ENCODE measurements around the gene LDHD. TPM values are rescaled to one million over a fixed set of nuclear protein-coding genes. Genes with fewer than 3 reads are reported as not detected.

Gene LDHD
- total and polyA plus RNA-seq, 9 of the 15 experiments (the other 6 are each of a cell fraction or from before 2014, with no cell fraction given), result 0.19 to 0.86 (median 0.54) TPM; not detected in 3

DNA sequence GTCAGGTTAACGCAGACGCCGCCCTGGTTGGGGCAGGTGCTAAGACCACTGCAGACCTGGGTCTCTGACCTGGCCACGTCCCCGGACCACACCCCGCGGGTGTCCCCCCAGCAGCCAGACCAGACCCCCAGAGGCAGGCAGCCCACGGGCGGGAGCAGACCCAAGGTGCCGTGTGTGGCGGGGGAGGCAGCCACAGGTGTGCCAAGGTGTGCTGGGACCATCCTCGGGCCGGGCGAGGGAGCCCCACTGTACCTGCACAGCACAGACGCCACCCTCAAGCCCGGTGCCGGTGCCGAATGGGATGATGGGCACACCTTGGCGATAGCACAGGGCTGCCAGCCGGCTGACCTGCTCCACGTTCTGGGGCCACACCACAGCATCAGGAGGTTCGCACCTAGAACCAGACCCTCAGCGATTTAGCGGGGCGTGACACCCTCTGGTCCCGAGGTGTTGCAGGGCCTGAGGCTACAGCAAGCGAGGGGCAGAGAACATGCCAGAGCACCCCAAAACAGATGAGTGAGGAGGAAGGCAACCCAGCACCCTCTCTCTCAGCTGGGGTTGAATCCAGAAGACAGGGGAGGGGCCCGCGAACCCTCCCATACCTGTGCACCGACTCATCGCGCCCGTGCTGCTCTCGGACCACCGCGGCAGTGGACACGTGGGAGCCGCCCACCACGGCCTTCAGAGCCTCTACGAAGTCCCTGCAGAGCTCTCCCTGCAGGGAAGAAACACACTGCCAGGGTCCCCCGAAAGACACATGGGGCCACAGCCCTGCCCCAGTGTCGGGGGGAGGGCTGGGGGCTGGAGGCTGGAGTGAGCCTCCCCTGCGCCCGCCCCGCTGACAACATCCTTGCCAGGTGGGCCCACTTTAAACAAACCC lies 1.4 kb downstream of the LDHD start:
- Histone ChIP-seq H3K79me2 (ENCODE audit: control insufficient read depth, insufficient read depth, low read length) (no peaks in the 10 kb centered on the region), H3K4me2 (ENCODE audit: insufficient read depth, low read length) (no peak overlapping the region), H3K9me3 (replicated peaks; ENCODE audit: control insufficient read depth, insufficient read depth, low read depth, low read length) (no peaks in the 10 kb centered on the region), H3K27me3 (ENCODE audit: control insufficient read depth in 2 of 2, insufficient read depth in 2 of 2, low read length in 2 of 2) (no peaks in the 10 kb centered on the region), H3K4me1 (replicated peaks in 1 of 2; ENCODE audit: control insufficient read depth in 2 of 2, insufficient read depth in 2 of 2, low read length in 2 of 2) (peaks cover 15 to 64% of the 10 kb centered on the region in 2 experiments; a peak in 4 of 5 replicates), H3K9ac (ENCODE audit: insufficient read depth in 1 of 2, low read depth in 2 of 2, low read length in 2 of 2) (peak overlapping the region in 1 of 2 experiments; percentile 47; a peak in 1 of 4 replicates), H3K9me1 (ENCODE audit: control insufficient read depth, insufficient read depth, low read length) (peaks cover 3% of the 10 kb centered on the region), H2AFZ (ENCODE audit: low read depth, low read length) (no peak overlapping the region), H3K27ac (ENCODE audit: extremely low read depth, low read depth, low read length) (peak overlapping the region; percentile 3; the same call in 1 of the 3 replicates), H3K4me3 (no peak overlapping the region), H4K20me1 (replicated peaks; ENCODE audit: control insufficient read depth, insufficient read depth, low read length) (no peaks in the 10 kb centered on the region), H3K36me3 (ENCODE audit: control insufficient read depth, insufficient read depth, low read length) (no peaks in the 10 kb centered on the region)
- ATAC-seq, result no peak
- in situ Hi-C loops (cut with MboI), result no loop called here
- peak in 1 of 4 experiments; percentile 3 for DNase-seq (ENCODE audit: extremely low read depth in 1 of 4, low spot score in 3 of 4)
- intact Hi-C loops (cut with micrococcal nuclease), result loop anchor here (5.0 kb wide), 1 partner anchor 73 kb away; no protein-coding TSS in a partner anchor
- ChIA-PET CTCF (ENCODE audit: low intra/inter-chr PET ratio) (no interaction called here), POLR2A (interaction anchor here (0.6 kb wide), 2 partner anchors 25 to 449 kb away, joined by 3 read pairs; no protein-coding TSS in a partner anchor)
- BruUV-seq (replicated peaks), result no TSS peak
- WGBS (ENCODE audit: insufficient coverage, low coverage, missing lambda C conversion rate), result 86% methylated on average over 35 of the region's 45 CpGs
- no peak for FAIRE-seq
- no peak for TF ChIP-seq MTA1 (IDR thresholded peaks at IDR 0.05; ENCODE audit: borderline replicate concordance)
- TF ChIP-seq SIRT6 (IDR thresholded peaks at IDR 0.05; ENCODE audit: low read depth, low read length), result no peak
- TF ChIP-seq MIER1 (IDR thresholded peaks at IDR 0.05; ENCODE audit: low read depth), result no peak
- no peak for TF ChIP-seq FOXA3 (CRISPR knock-in tag; conservative IDR thresholded peaks at IDR 0.05 in 1 of 2, IDR thresholded peaks at IDR 0.05 in 1 of 2)
- TF ChIP-seq HMGN3 (IDR thresholded peaks at IDR 0.05; ENCODE audit: borderline replicate concordance, extremely low read depth, insufficient read length, low read depth, low read length), result peak; percentile 35
- TF ChIP-seq FOXM1 (IDR thresholded peaks at IDR 0.05; ENCODE audit: low read depth), result no peak
- TF ChIP-seq FOXM1 (CRISPR knock-in tag; IDR thresholded peaks at IDR 0.05; ENCODE audit: low read depth), result no peak
